ENCODE measurements around the gene SPTLC3. TPM values are rescaled to one million over a fixed set of nuclear protein-coding genes. Genes with fewer than 3 reads are reported as not detected.

The SPTLC3 gene
- total RNA-seq, 1 experiment from 2014 or later = 0.03 TPM

- ChIA-PET CTCF (no interaction called here), POLR2A (no interaction called here)
- no TSS peak for BruUV-seq (replicated peaks)
- no peaks in the 10 kb centered on the region for H3K4me1 ChIP-seq (ENCODE audit: control insufficient read depth, insufficient read depth, low read length)
- no peaks in the 10 kb centered on the region for H3K9me3 ChIP-seq (ENCODE audit: control insufficient read depth, insufficient read depth, low read depth, low read length)
- no peak overlapping the region for H3K27ac ChIP-seq (ENCODE audit: low read length)
- ATAC-seq (no peak), DNase-seq (ENCODE audit: low read depth, low spot score) (no peak)
- H3K27me3 ChIP-seq (ENCODE audit: control insufficient read depth, insufficient read depth, low read length) = peaks cover 5% of the 10 kb centered on the region; the same call in 1 of the 2 replicates
- H3K4me3 ChIP-seq (ENCODE audit: low read depth in 2 of 2, low read length in 2 of 2) = no peak overlapping the region
- H3K36me3 ChIP-seq (ENCODE audit: control insufficient read depth, insufficient read depth, low read length) = no peaks in the 10 kb centered on the region
- no peak for TF ChIP-seq POLR2AphosphoS5 (IDR thresholded peaks at IDR 0.05; ENCODE audit: low read depth, low read length)
- TF ChIP-seq TCF7L2 (IDR thresholded peaks at IDR 0.05; ENCODE audit: low read depth, low read length) = no peak
- no peak for TF ChIP-seq SIN3A (IDR thresholded peaks at IDR 0.05; ENCODE audit: borderline replicate concordance, insufficient read depth, low read depth, low read length)
- TF ChIP-seq CTCF (IDR thresholded peaks at IDR 0.05) = no peak
- no peak for TF ChIP-seq REST (IDR thresholded peaks at IDR 0.05; ENCODE audit: insufficient read depth in 1 of 2, low read depth in 2 of 2, low read length in 1 of 2)
- intact Hi-C loops (cut with micrococcal nuclease; ENCODE audit: unreplicated experiment) = loop anchor here (10.0 kb wide), 1 partner anchor 1528 kb away; no protein-coding TSS in a partner anchor
- in situ Hi-C loops (cut with HindIII; ENCODE audit: low pct_unique_long_range_greater_than_20kb, low sequenced_read_pairs) = no loop called here
Measured at GRCh38 chr20:13102694-13103093, 93.9 kb downstream of the SPTLC3 start.

GRCh38 chr20:13105039-13105438 is 96.3 kb downstream of the SPTLC3 start:
- CTCF ChIA-PET = no interaction called here
- Histone ChIP-seq H3K4me3 (ENCODE audit: low read depth in 2 of 2, low read length in 2 of 2) (no peak overlapping the region), H3K36me3 (ENCODE audit: control insufficient read depth, insufficient read depth, low read length) (no peaks in the 10 kb centered on the region), H3K27ac (ENCODE audit: low read length) (no peak overlapping the region), H3K4me1 (ENCODE audit: control insufficient read depth, insufficient read depth, low read length) (no peaks in the 10 kb centered on the region), H3K27me3 (ENCODE audit: control insufficient read depth, insufficient read depth, low read length) (peaks cover 5% of the 10 kb centered on the region; the same call in 1 of the 2 replicates), H3K9me3 (ENCODE audit: control insufficient read depth, insufficient read depth, low read depth, low read length) (no peaks in the 10 kb centered on the region)
- intact Hi-C loops (cut with micrococcal nuclease; ENCODE audit: unreplicated experiment) (loop anchor here (2.0 to 10.0 kb wide), 2 partner anchors 134 to 1530 kb away; no protein-coding TSS in a partner anchor), in situ Hi-C loops (cut with HindIII; ENCODE audit: low pct_unique_long_range_greater_than_20kb, low sequenced_read_pairs) (no loop called here)
- ATAC-seq (no peak), DNase-seq (ENCODE audit: low read depth, low spot score) (no peak)
- POLR2A ChIA-PET = no interaction called here
- TF ChIP-seq CTCF (IDR thresholded peaks at IDR 0.05) (no peak), TCF7L2 (IDR thresholded peaks at IDR 0.05; ENCODE audit: low read depth, low read length) (no peak), SIN3A (IDR thresholded peaks at IDR 0.05; ENCODE audit: borderline replicate concordance, insufficient read depth, low read depth, low read length) (no peak), REST (IDR thresholded peaks at IDR 0.05; ENCODE audit: insufficient read depth in 1 of 2, low read depth in 2 of 2, low read length in 1 of 2) (no peak), POLR2AphosphoS5 (IDR thresholded peaks at IDR 0.05; ENCODE audit: low read depth, low read length) (no peak)
- BruUV-seq (replicated peaks) = no TSS peak
